GM21825 (cell line): ENCODE results near the gene FOXO3.

Experiments used
- ATAC-seq: cut with Tn5 transposase; IDR thresholded peaks from one replicate; pipeline ENCODE4 v1.9.1; 2021; ENCODE audit warnings: mild to moderate bottlenecking, moderate library complexity; ENCODE audit not compliant: unreplicated experiment

Gene FOXO3

DNA sequence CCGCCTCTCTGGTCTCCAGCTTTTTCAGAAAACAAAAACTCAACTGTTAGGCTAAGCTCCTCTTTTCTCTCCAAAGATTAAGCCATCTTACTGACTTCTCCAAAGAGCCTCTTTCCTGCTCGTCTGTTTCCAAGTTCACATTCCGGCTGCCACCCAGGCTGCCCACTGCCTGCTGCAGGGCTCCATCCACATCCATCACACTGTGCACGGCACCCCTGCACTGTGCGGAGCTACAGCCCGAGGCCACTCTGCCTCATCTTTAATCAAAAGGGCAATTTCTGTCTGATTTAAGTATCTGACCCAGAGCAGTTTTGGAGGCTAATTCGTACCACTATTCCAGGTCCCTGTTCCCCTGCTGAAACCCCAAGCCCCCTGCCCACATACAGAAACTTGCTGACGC is 145.9 kb downstream of the FOXO3 start:
- no peak for ATAC-seq

DNA sequence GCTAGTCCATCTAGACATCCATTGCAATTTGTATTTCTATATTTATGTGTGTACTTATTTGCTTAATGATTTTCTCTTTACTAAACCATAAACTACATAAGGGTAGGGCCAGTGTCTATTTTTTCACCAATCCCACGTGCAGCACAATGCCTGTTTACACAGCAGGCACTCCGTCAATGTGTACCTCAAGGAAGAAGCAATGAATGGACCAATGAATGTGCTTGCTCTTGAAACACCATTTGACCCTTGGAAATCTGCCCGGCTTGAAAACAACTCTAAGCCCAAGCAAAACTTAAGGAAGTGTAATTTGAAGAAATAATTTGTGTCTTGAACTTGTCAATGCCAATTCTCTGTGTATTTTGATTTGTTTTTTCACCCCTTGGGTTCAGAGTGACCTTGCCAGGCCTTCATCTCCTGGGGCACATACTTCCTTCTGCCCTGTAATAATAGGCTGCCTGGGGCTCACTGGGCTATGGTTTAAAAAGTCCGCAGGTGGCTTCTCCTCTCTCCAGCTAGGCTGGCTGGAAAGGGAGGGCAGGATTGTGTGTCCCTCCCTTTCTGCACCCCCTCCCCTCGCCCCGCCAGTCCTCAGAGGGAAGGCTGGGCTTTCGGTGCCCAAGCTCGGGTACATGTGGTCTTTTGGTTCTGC is 146.7 kb downstream of the FOXO3 start:
- no peak for ATAC-seq

DNA sequence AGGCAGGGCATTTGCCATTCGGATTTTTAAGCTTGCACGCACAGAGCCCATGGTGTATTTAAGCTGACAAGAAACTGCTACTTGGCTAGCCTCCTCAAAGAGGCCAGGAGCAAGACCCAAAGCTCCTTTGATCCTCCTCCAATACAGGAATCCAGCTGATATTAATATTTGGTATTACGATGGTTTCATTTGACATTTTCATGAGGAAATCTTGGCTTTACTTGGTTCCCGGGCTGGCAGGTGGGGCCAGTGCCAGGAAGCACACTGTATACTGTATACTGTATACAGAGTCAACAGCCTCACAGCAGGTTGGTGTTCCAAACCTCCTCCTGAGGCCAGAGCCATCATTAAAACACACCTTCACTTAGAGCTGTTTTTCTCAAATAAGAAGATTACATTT is 149.3 kb downstream of the FOXO3 start:
- ATAC-seq, result no peak

DNA sequence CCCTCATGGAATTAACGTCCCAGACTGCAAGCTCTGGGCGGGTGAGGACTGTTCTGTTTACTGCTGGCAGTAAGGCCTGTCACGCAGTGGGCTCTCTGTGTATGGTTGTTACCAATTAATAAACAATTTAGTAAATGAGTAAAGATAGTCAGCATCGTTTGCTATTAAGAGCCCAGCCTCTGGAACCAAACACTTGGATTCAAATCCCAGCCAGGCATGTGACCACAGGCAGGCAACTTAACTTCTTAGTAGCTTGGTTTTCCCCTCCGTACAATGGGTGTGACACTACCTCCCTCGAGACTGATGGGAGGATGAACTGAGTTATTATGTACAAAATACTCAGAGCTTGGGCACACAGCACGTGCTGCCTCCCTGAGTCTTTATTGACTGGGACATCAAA is 149.8 kb downstream of the FOXO3 start:
- no peak for ATAC-seq

DNA sequence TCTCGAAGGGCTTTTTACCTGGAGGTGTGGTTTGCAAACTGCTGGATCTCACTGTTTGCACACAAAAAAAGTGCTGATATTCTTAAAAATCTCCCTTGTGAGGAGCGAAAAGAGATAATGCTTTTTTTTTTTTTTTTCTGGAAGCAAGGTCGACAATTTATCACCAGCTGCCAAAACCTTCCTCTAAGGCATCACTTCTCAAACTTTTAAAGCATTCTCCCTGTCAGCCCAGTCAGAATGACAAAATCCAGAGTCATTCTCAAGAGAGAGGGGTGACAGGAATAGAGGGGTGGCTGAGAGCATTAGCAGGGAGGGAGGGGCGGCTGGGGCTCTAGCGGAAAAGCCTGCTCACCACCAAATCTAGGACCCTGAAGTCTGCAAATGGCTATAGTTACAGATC is 150.4 kb downstream of the FOXO3 start:
- no peak for ATAC-seq

DNA sequence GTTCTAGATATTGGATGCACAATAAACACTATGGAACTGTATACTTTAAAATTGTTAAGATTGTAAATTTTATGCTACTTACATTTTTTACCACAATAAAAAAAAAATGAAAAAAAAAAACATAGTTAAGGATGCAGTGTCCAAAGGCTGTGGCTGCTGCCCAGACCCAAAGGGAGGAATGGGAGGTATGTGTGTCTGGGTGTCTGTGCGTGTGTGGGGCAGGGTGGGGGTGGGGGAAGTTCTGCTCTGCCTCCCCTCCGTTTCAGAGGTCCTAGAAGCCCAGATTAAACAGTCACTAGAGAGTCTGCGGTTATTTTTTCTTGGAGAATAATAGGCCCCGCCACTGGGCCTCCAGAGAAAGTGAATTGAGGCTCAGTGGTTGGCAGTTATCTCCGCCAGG is 151.1 kb downstream of the FOXO3 start:
- ATAC-seq, result no peak

GRCh38 chr6:108712946-108713345 is 152.2 kb downstream of the FOXO3 start:
- no peak for ATAC-seq

- no peak for ATAC-seq
These were observed 153.5 kb downstream of the FOXO3 start for GRCh38 chr6:108714101-108714765.

DNA sequence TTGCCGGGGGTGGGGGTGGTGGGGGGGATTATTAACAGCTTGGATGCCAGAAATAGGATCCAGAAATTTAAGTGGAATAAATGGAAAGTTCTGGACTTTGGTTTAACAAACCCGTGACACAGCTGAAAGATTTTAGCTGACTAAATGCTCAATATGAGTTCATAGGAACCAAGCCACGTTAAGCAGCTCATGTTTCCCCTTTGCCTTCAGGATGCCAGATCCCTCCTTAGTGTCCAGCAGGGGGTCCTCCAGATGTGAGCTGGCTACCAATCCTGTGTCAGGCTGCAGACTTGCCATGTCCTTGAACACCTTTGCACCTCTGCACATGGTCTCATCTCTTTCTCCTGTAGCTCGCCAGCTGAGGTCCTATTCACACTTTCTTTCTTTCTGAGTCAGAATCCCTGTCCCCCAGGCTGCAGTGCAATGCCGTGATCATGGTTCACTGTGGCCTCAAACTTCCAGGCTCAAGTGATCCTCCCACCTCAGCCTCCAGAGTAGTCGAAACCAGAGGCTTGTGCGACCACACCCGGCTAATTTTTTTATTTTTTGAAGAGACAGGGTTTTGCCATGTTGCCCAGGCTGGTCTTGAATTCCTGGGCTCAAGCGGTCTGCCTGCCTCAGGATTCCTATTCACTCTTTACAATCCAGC is 154.2 kb downstream of the FOXO3 start:
- ATAC-seq, result no peak

DNA sequence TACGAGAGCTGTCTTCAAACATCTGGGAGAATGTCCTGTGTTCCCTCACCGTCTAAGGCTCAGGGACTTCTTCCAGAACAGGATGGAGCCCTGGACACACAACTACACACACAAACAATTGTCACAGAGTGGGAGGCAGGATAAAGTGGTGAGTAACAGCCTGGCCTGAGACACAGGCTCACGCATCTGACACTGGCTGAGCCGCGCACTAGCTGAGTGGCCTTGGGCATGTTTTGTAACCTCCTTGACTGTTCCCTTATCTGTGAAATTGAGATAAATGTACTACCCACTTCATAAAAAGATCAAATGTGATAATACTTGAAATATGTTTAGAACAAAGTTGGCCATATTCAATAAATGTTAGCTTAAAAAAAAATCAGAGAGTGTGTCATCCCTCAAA is 155.1 kb downstream of the FOXO3 start:
- no peak for ATAC-seq

DNA sequence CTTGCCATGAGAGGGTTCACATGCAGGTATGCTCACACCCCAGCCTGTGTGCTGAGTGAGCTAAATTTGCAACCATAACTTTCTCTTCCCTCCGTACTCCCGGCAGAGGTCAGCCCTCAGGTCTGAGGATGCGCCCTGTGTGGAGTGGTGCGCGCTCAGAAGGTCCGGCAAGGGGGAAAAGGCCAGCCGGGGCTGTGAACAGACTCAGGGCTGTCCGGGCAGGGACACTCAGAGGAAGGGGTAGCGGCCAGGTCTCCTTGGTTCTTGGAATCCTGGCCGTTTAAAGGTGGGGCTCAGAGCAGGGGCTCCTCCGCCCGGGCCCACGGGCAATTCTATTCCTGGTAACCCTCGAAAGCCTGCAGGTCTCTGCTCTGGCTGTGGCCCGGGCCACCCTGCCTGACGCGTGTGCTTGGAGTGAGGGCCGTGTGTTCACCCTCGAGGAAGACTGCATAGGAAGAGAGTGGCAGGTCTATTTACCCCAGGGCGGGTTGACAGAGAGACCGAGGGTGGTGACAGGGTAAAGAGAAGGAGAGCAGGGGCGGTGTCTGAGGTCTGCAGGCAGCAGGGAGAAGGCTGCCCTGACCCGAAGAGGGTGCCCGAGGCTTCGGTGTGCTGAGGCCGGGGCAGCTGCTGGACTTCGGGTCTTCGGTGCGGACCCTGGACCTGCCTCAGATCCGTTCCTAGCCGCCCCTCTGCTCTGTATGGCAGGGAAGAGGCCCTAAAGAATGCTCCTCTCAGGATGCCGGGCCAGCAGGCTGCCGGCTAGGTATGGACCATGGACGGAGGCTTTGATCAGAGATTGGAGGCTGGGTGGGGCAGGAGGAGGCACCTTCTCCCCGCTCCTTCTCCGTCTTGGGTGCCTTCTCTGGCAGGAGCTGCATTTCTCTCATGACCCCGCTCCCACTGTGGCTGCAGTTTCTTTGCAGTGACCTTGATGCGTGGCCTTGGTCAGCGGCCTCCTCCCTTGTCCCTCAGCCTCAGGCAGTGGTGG is 156.4 kb downstream of the FOXO3 start:
- ATAC-seq, result no peak

DNA sequence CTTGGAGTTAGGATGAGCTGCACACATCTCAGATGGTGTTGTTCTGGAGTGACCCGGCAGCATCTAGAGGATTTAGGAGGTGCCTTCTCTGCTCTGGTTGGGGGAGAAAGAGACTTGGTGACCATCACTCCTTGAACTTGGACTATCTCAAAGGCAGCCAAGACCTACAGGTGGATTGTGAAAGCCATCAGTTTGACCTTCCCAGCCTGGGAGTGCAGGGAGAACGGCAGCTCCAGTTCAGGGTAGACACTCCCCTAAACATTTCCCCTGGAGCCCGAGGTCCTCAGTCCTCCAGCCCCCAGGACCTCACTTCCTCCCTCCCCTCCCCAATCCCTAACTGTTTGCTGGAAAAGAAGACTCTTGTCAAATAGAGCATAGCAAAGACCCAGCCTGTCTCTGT is 158.8 kb downstream of the FOXO3 start:
- no peak for ATAC-seq

DNA sequence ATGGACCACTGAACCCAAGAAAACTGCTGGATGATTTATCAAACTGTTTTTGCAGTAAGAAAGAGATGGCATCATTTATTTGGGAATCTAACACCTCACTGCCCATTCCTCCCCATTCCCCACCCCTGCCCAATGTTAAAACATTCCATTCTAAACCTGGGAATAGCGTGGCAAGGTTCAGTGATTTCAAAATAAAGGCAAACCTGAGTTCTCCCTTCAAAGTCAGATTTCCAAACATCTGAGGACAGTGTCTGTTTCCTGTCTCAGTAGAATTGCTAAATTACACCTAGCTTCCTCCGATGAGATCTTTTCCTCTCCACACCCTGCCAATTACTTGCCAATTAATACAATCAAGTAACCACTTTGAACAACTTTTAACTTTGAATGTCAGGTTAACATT is 160.1 kb downstream of the FOXO3 start:
- no peak for ATAC-seq

DNA sequence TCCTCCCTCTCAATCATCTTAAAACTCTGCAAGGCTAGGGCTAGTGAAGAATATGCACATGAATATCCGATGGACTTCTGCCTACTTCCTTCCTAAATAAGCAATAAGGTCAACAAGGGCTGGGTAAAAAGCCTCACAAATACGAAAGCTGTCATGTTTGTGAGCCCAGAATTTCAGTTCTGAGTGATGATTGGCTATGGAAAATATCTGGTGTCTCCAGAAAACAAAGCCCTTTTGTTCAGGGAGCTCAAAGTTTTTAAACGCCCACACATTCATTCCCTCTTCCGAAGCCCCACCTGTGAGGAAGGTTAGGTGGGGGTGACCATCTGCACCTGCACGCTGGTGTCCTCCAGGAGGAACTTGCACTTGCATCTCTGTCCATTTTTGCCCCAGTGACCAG is 160.6 kb downstream of the FOXO3 start:
- no peak for ATAC-seq

GRCh38 chr6:108723594-108723993 is 162.9 kb downstream of the FOXO3 start:
- ATAC-seq, result no peak

- no peak for ATAC-seq
These were observed 166.1 kb downstream of the FOXO3 start for GRCh38 chr6:108726726-108727339.

GRCh38 chr6:108727966-108728730 is 167.4 kb downstream of the FOXO3 start:
- ATAC-seq, result no peak

GRCh38 chr6:108728826-108729225 is 168.1 kb downstream of the FOXO3 start:
- ATAC-seq, result no peak

- no peak for ATAC-seq
These were observed 170.2 kb downstream of the FOXO3 start for GRCh38 chr6:108730635-108731515.
